Keratinocyte (primary cell): ENCODE results near the gene MTA1.

Source experiments
- CTCF ChIP-seq, 3 experiments: IDR thresholded peaks in 1 of 3; conservative IDR thresholded peaks in 1 of 3; optimal IDR thresholded peaks in 1 of 3; 2 replicates in 2 of 3; 3 replicates in 1 of 3; pipeline versions ENCODE3 to v1.5.1; 2011; ENCODE audit warnings: low read length in 3 of 3, mild to moderate bottlenecking in 3 of 3, moderate library complexity in 2 of 3, control low read depth in 1 of 3, inconsistent platforms in 1 of 3; ENCODE audit not compliant: insufficient read depth in 2 of 3; ENCODE audit errors: extremely low read depth in 1 of 3
- EZH2 ChIP-seq: IDR thresholded peaks from one replicate; pipeline ENCODE4 v1.6.1; 2012; ENCODE audit warnings: inconsistent platforms, mild to moderate bottlenecking, low read length, moderate library complexity

DNA sequence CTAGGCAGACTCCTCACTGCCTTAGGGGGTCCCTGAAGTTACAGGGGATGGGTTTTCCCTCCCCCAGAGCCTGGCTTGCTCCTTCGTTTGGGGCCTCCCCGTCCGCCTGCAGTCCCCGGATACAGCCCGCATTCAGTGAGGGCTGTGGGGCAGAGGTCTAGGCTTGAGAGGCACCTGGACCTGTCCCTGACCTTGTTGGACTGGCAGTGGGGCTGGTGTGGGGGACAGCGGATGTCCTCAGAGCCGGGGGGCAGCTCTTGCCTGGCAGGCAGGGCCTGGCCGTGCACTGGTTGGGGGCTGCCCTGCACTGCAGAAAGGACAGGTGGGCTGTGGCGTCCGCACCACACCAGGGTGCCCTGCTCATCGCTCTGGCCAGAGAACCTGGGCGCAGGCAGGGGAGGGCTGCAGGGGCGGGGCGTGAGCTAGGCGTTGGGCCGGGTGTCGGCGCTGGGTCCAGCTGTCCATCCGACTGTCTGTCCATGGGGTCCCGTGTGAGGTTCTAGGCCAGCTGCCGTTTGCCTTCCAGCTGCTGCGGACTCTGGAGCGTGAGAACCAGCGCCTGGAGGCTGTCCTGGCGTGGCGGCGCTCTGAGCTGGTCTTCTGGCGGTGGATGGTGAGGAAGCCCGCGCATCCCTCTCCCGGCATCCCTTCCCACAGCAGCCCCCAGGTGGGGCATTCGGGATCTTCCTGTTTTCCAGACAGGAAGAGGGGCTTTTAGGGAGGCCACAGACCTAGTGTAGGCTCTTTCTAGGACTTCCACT lies 77.4 kb downstream of the MTA1 start:
- TF ChIP-seq CTCF (optimal IDR thresholded peaks at IDR 0.05 in 1 of 3, IDR thresholded peaks at IDR 0.05 in 1 of 3, conservative IDR thresholded peaks at IDR 0.05 in 1 of 3; ENCODE audit: extremely low read depth in 1 of 3, insufficient read depth in 2 of 3, low read length in 3 of 3): no peak
- TF ChIP-seq EZH2: no peak
